GM23338 (cell line): ENCODE results near the gene COL16A1. TPM values are rescaled to one million over a fixed set of nuclear protein-coding genes. Genes with fewer than 3 reads are reported as not detected.

Experiments used
- ATAC-seq: fragments of 200-7000 bp; cut with Tn5 transposase; 3 replicates; pipeline ENCODE4 v1.9.1; 2020
- DNase-seq: peaks from one replicate; pipeline ENCODE4 v3.0.0-alpha.2; 2015; ENCODE audit warnings: low spot score
- H2AFZ ChIP-seq: fragments of 200-600 bp; sonication (generic); 2 replicates; pipeline ENCODE4 v1.8.0; 2016; ENCODE audit warnings: antibody characterized with exemption, mild to moderate bottlenecking, moderate library complexity
- H3F3A ChIP-seq: fragments of 200-600 bp; sonication (generic); replicated peaks from 2 replicates; pipeline ENCODE4 v1.8.0; 2017; ENCODE audit warnings: antibody characterized with exemption, mixed run types, low read depth
- H3K27ac ChIP-seq: fragments of 200-600 bp; sonication (generic); 2 replicates; pipeline ENCODE4 v1.6.1; 2016; ENCODE audit warnings: low read depth
- H3K27me3 ChIP-seq: fragments of 200-600 bp; sonication (generic); 2 replicates; pipeline ENCODE4 v1.8.0; 2016; ENCODE audit warnings: mild to moderate bottlenecking, mixed run types, moderate library complexity; ENCODE audit not compliant: insufficient read depth
- H3K36me3 ChIP-seq: fragments of 200-600 bp; sonication (generic); 2 replicates; pipeline ENCODE4 v1.8.0; 2016; ENCODE audit warnings: mild to moderate bottlenecking; ENCODE audit not compliant: insufficient read depth
- H3K4me1 ChIP-seq: fragments of 200-600 bp; sonication (generic); 2 replicates; pipeline ENCODE4 v1.8.0; 2016; ENCODE audit warnings: mild to moderate bottlenecking, moderate library complexity; ENCODE audit not compliant: insufficient read depth
- H3K4me2 ChIP-seq: fragments of 200-600 bp; sonication (generic); 2 replicates; pipeline ENCODE4 v1.7.1; 2017; ENCODE audit warnings: mixed run types
- H3K4me3 ChIP-seq: fragments of 200-600 bp; sonication (generic); 2 replicates; pipeline ENCODE4 v1.6.1; 2016; ENCODE audit warnings: mixed run types
- H3K79me2 ChIP-seq: fragments of 200-600 bp; sonication (generic); replicated peaks from 2 replicates; pipeline ENCODE4 v1.8.0; 2017; ENCODE audit warnings: mild to moderate bottlenecking; ENCODE audit not compliant: insufficient read depth
- H3K9me2 ChIP-seq: fragments of 200-600 bp; sonication (generic); 2 replicates; pipeline ENCODE4 v1.8.0; 2017; ENCODE audit not compliant: insufficient read depth
- H4K20me1 ChIP-seq: fragments of 200-600 bp; sonication (generic); replicated peaks from 2 replicates; pipeline ENCODE4 v1.8.0; 2017; ENCODE audit warnings: mild to moderate bottlenecking; ENCODE audit not compliant: insufficient read depth
- H3K27ac Mint-ChIP-seq: 2 replicates; pipeline ENCODE4 v1.8.0; 2020; ENCODE audit warnings: inconsistent platforms, mild to moderate bottlenecking, moderate library complexity, mixed read lengths
- H3K27me3 Mint-ChIP-seq: 3 replicates; pipeline ENCODE4 v1.8.0; 2022; ENCODE audit warnings: low read depth, mild to moderate bottlenecking, moderate library complexity, mixed read lengths, inconsistent platforms; ENCODE audit not compliant: insufficient read depth, poor library complexity
- H3K36me3 Mint-ChIP-seq: 3 replicates; pipeline ENCODE4 v1.8.0; 2021; ENCODE audit warnings: low read depth, mild to moderate bottlenecking, inconsistent platforms, moderate library complexity, mixed read lengths
- H3K4me1 Mint-ChIP-seq: 3 replicates; pipeline ENCODE4 v1.8.0; 2020; ENCODE audit warnings: mild to moderate bottlenecking, inconsistent platforms, mixed read lengths
- H3K4me3 Mint-ChIP-seq: 3 replicates; pipeline ENCODE4 v1.8.0; 2021; ENCODE audit warnings: moderate library complexity, mild to moderate bottlenecking, inconsistent platforms, mixed read lengths
- H3K9me3 Mint-ChIP-seq: 3 replicates; pipeline ENCODE4 v1.8.0; 2020; ENCODE audit warnings: moderate library complexity, mild to moderate bottlenecking, inconsistent platforms, mixed read lengths
- CREB1 ChIP-seq: fragments of 250-450 bp; sonication (Bioruptor Pico); IDR thresholded peaks from 2 replicates; pipeline ENCODE4 v1.5.0; 2020; ENCODE audit warnings: low read depth, mild to moderate bottlenecking, moderate library complexity
- ETS1 ChIP-seq: IDR thresholded peaks from 2 replicates; pipeline ENCODE4 v1.6.1; 2016; ENCODE audit warnings: antibody characterized with exemption
- EZH2 ChIP-seq: fragments of 200-600 bp; sonication (generic); IDR thresholded peaks from one replicate; pipeline ENCODE4 v1.8.0; 2017; ENCODE audit warnings: antibody characterized with exemption, mild to moderate bottlenecking, low read depth; ENCODE audit not compliant: unreplicated experiment
- EZH2phosphoT487 ChIP-seq: fragments of 200-600 bp; sonication (generic); IDR thresholded peaks from one replicate; pipeline ENCODE4 v1.8.1; 2018; ENCODE audit warnings: antibody characterized with exemption; ENCODE audit not compliant: unreplicated experiment
- JUNB ChIP-seq: IDR thresholded peaks from one replicate; pipeline ENCODE4 v1.6.1; 2016; ENCODE audit warnings: antibody characterized with exemption; ENCODE audit not compliant: unreplicated experiment
- NANOG ChIP-seq: IDR thresholded peaks from 2 replicates; pipeline ENCODE4 v1.6.1; 2016; ENCODE audit warnings: antibody characterized with exemption, borderline replicate concordance
- POLR2AphosphoS5 ChIP-seq: IDR thresholded peaks from 2 replicates; pipeline ENCODE4 v1.6.1; 2016; ENCODE audit warnings: antibody characterized with exemption, low read depth
- STAT1 ChIP-seq: IDR thresholded peaks from one replicate; pipeline ENCODE4 v1.6.1; 2016; ENCODE audit warnings: antibody characterized with exemption; ENCODE audit not compliant: unreplicated experiment
- ZNF114 ChIP-seq: fragments of 250-450 bp; sonication (Bioruptor Pico); IDR thresholded peaks from 2 replicates; pipeline ENCODE4 v1.5.0; 2020; ENCODE audit warnings: mild to moderate bottlenecking, moderate library complexity
- polyA plus RNA-seq: library from polyadenylated mRNA; unstranded; fragments of >200 nt; fragmentation: Nextera tagmentation; extraction: Ambion mirVana; gene quantifications from 2 replicates; pipeline ENCODE4 v1.2.1, GENCODE V29; 2016
- total RNA-seq: library from RNA; depleted of rRNA; stranded (reverse); fragments of >200 nt; shearing (Covaris generic); gene quantifications from 2 replicates; pipeline ENCODE4 v1.2.3, GENCODE V29; 2014
- TF ChIP-seq, protein P1 (sequence below), 2 experiments: fragments of 200-600 bp in 1 of 2; sonication (generic) in 1 of 2; conservative IDR thresholded peaks; 2 replicates each; pipeline versions ENCODE4 v1.5.1 to v1.6.1; 2016 to 2017; ENCODE audit warnings: antibody characterized with exemption in 2 of 2, low read depth in 2 of 2, mild to moderate bottlenecking in 2 of 2, moderate library complexity in 1 of 2
- TF ChIP-seq, protein P2 (sequence below): IDR thresholded peaks from one replicate; pipeline ENCODE4 v1.6.1; 2018; ENCODE audit warnings: antibody characterized with exemption; ENCODE audit not compliant: unreplicated experiment

COL16A1 gene
- total and polyA plus RNA-seq, 2 experiments from 2014 or later = 4.2 to 13.2 TPM

GRCh38 chr1:31679091-31679490 lies 24.7 kb downstream of the COL16A1 start:
- ATAC-seq (no peak), DNase-seq (no peak)
- H3K9me2 ChIP-seq = no peaks in the 10 kb centered on the region
- peaks cover 1% of the 10 kb centered on the region for H3K27me3 Mint-ChIP-seq
- no peaks in the 10 kb centered on the region for H3K36me3 ChIP-seq
- 0 out of 2 replicates have a peak overlapping the region, but pooled peaks have one; percentile 32 for H3K27ac ChIP-seq
- no peak overlapping the region for H3K27ac Mint-ChIP-seq
- no peak overlapping the region for H3K4me3 ChIP-seq
- H3K27me3 ChIP-seq = no peaks in the 10 kb centered on the region
- H4K20me1 ChIP-seq = no peaks in the 10 kb centered on the region
- no peak overlapping the region for H2AFZ ChIP-seq
- H3K36me3 Mint-ChIP-seq = no peaks in the 10 kb centered on the region; the same call in 2 of the 3 replicates
- H3K4me3 Mint-ChIP-seq = no peak overlapping the region
- 0 out of 2 replicates have a peak, but pooled peaks cover 3% of the 10 kb centered on the region for H3K4me1 ChIP-seq
- H3K4me1 Mint-ChIP-seq = peaks cover 12% of the 10 kb centered on the region
- no peaks in the 10 kb centered on the region for H3K9me3 Mint-ChIP-seq
- H3K4me2 ChIP-seq = no peak overlapping the region
- TF ChIP-seq STAT1 (no peak), ETS1 (no peak), POLR2AphosphoS5 (no peak), EZH2phosphoT487 (no peak)
- H3K79me2 ChIP-seq = no peaks in the 10 kb centered on the region
- H3F3A ChIP-seq = no peaks in the 10 kb centered on the region

- Histone ChIP-seq H3K79me2 (no peaks in the 10 kb centered on the region), H2AFZ (no peak overlapping the region), H3K4me3 (no peak overlapping the region), H3K4me1 (0 out of 2 replicates have a peak, but pooled peaks cover 3% of the 10 kb centered on the region), H3K4me2 (no peak overlapping the region), H3K9me2 (no peaks in the 10 kb centered on the region), H3K27me3 (no peaks in the 10 kb centered on the region), H3K27ac (0 out of 2 replicates have a peak overlapping the region, but pooled peaks have one; percentile 32), H3F3A (no peaks in the 10 kb centered on the region), H4K20me1 (no peaks in the 10 kb centered on the region), H3K36me3 (no peaks in the 10 kb centered on the region)
- H3K27me3 Mint-ChIP-seq = peaks cover 1% of the 10 kb centered on the region
- DNase-seq (no peak), ATAC-seq (no peak)
- peaks cover 12% of the 10 kb centered on the region for H3K4me1 Mint-ChIP-seq
- no peak overlapping the region for H3K27ac Mint-ChIP-seq
- H3K9me3 Mint-ChIP-seq = no peaks in the 10 kb centered on the region
- no peak overlapping the region; the same call in 2 of the 3 replicates for H3K4me3 Mint-ChIP-seq
- H3K36me3 Mint-ChIP-seq = no peaks in the 10 kb centered on the region; the same call in 2 of the 3 replicates
- no peak for TF ChIP-seq STAT1
- no peak for TF ChIP-seq CREB1
- TF ChIP-seq, protein P1, sequence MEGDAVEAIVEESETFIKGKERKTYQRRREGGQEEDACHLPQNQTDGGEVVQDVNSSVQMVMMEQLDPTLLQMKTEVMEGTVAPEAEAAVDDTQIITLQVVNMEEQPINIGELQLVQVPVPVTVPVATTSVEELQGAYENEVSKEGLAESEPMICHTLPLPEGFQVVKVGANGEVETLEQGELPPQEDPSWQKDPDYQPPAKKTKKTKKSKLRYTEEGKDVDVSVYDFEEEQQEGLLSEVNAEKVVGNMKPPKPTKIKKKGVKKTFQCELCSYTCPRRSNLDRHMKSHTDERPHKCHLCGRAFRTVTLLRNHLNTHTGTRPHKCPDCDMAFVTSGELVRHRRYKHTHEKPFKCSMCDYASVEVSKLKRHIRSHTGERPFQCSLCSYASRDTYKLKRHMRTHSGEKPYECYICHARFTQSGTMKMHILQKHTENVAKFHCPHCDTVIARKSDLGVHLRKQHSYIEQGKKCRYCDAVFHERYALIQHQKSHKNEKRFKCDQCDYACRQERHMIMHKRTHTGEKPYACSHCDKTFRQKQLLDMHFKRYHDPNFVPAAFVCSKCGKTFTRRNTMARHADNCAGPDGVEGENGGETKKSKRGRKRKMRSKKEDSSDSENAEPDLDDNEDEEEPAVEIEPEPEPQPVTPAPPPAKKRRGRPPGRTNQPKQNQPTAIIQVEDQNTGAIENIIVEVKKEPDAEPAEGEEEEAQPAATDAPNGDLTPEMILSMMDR (conservative IDR thresholded peaks at IDR 0.05; ENCODE audit: low read depth in 2 of 2) = no peak
- TF ChIP-seq POLR2AphosphoS5 = no peak
- no peak for TF ChIP-seq ZNF114 (CRISPR knock-in tag)
- TF ChIP-seq ETS1 = no peak
- no peak for TF ChIP-seq NANOG
- TF ChIP-seq JUNB = no peak
- TF ChIP-seq, protein P2, sequence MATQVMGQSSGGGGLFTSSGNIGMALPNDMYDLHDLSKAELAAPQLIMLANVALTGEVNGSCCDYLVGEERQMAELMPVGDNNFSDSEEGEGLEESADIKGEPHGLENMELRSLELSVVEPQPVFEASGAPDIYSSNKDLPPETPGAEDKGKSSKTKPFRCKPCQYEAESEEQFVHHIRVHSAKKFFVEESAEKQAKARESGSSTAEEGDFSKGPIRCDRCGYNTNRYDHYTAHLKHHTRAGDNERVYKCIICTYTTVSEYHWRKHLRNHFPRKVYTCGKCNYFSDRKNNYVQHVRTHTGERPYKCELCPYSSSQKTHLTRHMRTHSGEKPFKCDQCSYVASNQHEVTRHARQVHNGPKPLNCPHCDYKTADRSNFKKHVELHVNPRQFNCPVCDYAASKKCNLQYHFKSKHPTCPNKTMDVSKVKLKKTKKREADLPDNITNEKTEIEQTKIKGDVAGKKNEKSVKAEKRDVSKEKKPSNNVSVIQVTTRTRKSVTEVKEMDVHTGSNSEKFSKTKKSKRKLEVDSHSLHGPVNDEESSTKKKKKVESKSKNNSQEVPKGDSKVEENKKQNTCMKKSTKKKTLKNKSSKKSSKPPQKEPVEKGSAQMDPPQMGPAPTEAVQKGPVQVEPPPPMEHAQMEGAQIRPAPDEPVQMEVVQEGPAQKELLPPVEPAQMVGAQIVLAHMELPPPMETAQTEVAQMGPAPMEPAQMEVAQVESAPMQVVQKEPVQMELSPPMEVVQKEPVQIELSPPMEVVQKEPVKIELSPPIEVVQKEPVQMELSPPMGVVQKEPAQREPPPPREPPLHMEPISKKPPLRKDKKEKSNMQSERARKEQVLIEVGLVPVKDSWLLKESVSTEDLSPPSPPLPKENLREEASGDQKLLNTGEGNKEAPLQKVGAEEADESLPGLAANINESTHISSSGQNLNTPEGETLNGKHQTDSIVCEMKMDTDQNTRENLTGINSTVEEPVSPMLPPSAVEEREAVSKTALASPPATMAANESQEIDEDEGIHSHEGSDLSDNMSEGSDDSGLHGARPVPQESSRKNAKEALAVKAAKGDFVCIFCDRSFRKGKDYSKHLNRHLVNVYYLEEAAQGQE = no peak
- TF ChIP-seq EZH2 = no peak
These were observed 25.1 kb downstream of the COL16A1 start for GRCh38 chr1:31678681-31679080.
